Fibroblast of the aortic adventitia (primary cell): ENCODE measurements around the gene EFHD2. TPM values are rescaled to one million over a fixed set of nuclear protein-coding genes. Genes with fewer than 3 reads are reported as not detected.

Experiments used
- DNase-seq: peaks from one replicate; pipeline ENCODE4 v3.0.0-alpha.2; 2010; ENCODE audit warnings: low read depth
- H3K4me3 ChIP-seq: 2 replicates; pipeline ENCODE4 v1.5.1; 2011; ENCODE audit warnings: low read depth, mild to moderate bottlenecking, control low read depth, low read length, moderate library complexity
- total RNA-seq: library from RNA; depleted of rRNA; stranded (reverse); fragments of >200 nt; gene quantifications from 2 replicates; pipeline ENCODE4 v1.2.3, GENCODE V29; 2012; ENCODE audit warnings: low replicate concordance
- TF ChIP-seq, protein P1 (sequence below): IDR thresholded peaks from 2 replicates; pipeline ENCODE4 v1.5.1; 2011; ENCODE audit warnings: mild to moderate bottlenecking, low read length, control low read depth, inconsistent platforms; ENCODE audit not compliant: insufficient read depth

EFHD2 gene
- total RNA-seq, 1 donor: 28.1 TPM

- H3K4me3 ChIP-seq: peak overlapping the region; percentile 10
- TF ChIP-seq, protein P1, sequence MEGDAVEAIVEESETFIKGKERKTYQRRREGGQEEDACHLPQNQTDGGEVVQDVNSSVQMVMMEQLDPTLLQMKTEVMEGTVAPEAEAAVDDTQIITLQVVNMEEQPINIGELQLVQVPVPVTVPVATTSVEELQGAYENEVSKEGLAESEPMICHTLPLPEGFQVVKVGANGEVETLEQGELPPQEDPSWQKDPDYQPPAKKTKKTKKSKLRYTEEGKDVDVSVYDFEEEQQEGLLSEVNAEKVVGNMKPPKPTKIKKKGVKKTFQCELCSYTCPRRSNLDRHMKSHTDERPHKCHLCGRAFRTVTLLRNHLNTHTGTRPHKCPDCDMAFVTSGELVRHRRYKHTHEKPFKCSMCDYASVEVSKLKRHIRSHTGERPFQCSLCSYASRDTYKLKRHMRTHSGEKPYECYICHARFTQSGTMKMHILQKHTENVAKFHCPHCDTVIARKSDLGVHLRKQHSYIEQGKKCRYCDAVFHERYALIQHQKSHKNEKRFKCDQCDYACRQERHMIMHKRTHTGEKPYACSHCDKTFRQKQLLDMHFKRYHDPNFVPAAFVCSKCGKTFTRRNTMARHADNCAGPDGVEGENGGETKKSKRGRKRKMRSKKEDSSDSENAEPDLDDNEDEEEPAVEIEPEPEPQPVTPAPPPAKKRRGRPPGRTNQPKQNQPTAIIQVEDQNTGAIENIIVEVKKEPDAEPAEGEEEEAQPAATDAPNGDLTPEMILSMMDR: no peak
- DNase-seq: peak; percentile 89
Observed at GRCh38 chr1:15406614-15407559, 2.8 kb upstream of the EFHD2 start.

DNA sequence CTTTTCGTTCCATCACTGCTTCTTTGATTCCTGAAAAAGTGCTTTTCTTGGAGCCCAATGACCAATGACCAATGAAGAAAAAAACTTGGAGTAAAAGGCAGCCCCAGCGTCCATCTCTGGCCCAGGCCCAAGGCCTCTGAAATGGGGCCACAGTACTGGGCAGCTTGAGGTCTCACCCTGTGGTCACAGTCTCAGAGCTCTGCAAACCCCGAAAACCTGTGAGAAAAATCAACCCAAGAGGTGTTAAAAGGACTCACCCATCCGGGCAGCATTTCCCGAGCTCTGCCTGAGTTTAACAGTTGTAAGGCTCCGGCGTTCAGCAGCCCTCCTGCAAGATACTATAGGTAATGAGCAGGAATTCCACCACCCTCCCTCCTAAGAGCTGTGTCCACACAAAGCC lies 2.1 kb upstream of the EFHD2 start:
- TF ChIP-seq, protein P1: no peak
- peak overlapping the region; percentile 10 for H3K4me3 ChIP-seq
- no peak for DNase-seq

DNA sequence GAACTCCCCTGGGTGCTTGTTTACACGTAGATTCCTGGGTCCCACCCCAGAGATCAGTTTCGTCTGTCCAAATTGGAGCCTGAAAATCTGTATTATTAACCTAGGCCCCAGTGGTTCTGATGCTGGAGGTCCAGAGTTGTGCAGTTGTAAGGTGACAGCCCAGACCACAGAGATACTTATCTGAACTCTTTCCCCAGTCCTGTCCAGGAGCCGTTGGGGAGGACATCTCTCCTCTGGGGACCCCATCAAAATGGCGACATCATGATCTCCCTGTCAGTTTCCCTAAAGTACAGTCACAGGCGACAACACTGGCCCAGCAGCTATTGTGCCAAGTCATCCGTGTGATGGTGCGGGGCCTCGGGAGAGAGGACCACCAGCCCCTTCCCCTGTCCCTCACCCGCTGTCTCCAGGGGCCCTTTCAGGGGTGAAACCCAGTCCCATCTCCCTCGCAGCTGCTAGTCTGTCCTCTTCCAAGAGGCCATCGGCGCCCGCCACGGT lies 749 bp upstream of the EFHD2 start:
- TF ChIP-seq, protein P1: no peak
- H3K4me3 ChIP-seq: peak overlapping the region; percentile 84
- no peak for DNase-seq

DNA sequence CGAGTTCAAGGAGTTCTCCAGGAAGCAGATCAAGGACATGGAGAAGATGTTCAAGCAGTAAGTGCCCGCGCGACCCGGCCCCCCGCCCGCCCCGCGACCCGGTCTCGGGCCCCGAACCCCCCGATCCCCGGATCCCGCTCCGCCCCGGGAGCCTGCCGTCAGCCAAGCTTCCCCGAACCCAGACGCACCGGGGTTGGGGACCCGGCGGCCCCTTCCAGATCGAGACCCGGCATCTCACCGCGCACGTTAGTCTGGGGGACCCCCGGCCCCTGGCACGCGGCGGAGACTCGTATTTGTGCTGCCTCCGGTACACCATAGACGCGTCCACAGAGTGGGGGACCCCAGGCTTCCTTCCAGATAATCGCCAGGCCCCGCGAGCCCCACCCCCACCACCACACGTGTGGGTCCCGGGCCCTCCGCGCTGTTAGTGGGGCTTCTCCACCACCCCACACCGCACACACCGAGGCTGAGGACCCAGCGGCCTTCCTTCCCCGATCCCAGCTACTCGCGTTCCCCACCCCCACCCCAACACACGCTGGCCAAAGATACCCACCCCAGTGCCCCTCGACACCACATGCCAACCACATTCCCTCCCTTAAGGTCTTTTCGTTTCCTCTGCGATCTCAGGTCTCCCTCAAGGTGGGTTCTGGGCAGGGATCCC lies 665 bp downstream of the EFHD2 start:
- TF ChIP-seq, protein P1: no peak
- H3K4me3 ChIP-seq: peak overlapping the region; percentile 84
- no peak for DNase-seq

DNA sequence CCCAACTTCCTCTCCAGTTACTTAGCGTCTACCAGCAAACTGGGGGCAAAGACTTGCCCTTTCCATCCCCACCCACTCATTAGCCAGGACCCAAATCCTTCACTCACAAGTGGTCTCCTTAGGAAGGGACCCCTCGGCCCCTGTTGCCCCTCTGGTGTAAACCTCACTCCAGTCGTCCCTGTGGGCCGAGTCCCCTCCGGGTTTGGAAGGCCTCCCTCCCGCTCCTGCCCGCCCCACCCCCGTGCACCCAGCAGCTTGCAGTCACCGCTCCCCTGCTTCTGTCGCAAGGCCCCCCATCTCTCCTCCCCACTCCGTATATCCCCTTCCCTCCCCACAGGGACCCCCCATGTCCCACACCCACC lies 1.2 kb downstream of the EFHD2 start:
- H3K4me3 ChIP-seq: peak overlapping the region; percentile 84
- TF ChIP-seq, protein P1: no peak

DNA sequence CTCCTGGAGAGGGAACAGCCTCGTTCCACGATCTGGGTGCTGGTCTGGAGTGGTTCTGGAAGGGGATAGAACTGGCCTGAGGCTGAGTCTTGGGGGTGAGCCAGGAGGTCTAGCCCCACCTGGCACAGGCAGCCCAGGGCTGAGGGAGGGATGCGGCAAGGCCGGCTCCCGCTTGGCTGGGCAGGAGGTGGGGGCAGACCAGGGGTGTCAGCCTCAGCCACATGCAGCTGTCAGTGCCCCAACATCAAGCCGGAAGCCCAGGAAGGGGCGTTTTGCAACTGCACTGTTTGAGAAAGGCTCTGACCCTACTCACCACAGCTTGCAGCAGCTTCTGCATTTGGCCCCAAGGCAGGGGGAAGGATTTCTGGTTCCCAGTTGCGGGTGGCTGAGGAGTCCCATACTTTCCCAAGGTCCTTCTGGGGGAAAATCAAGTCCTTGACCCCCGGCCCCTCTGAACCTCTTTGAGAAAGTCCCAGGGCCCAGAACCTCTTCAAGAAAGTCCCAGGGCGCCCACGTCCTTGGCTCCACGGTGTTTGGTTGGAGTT lies 2.0 kb downstream of the EFHD2 start:
- peak overlapping the region; percentile 84 for H3K4me3 ChIP-seq
- DNase-seq: no peak
- TF ChIP-seq, protein P1: no peak

More for the DNA sequence above, 1.2 kb downstream of the EFHD2 start:
- DNase-seq: no peak
